ENCODE data around the gene PANK4.
A peak's percentile ranks its signal among the peaks of the same experiment; 100 is the strongest.
"Not testable (repeated sequence)": the region's sequence is repeated elsewhere in the genome, so short reads cannot be mapped to it uniquely, and the experiment has no call there.

Gene PANK4

GRCh38 chr1:2466270-2466665 lies 60.1 kb downstream of the PANK4 start:
- no peak for DNase-seq (ENCODE audit: extremely low read depth, low read depth)
- no peak for TF ChIP-seq CTCF (IDR thresholded peaks at IDR 0.05; ENCODE audit: low read depth, low read length)

- TF ChIP-seq CTCF (IDR thresholded peaks at IDR 0.05; ENCODE audit: low read depth, low read length), result no peak
- no peak for DNase-seq (ENCODE audit: extremely low read depth, low read depth)
Observed at GRCh38 chr1:2465371-2466269, 60.8 kb downstream of the PANK4 start.

GRCh38 chr1:2463396-2463795 lies 63.0 kb downstream of the PANK4 start:
- no peak for DNase-seq (ENCODE audit: extremely low read depth, low read depth)
- TF ChIP-seq CTCF (IDR thresholded peaks at IDR 0.05; ENCODE audit: low read depth, low read length), result no peak

GRCh38 chr1:2462819-2463218 lies 63.6 kb downstream of the PANK4 start:
- no peak for DNase-seq (ENCODE audit: extremely low read depth, low read depth)
- no peak for TF ChIP-seq CTCF (IDR thresholded peaks at IDR 0.05; ENCODE audit: low read depth, low read length)

GRCh38 chr1:2460996-2461751 lies 65.2 kb downstream of the PANK4 start:
- no peak for TF ChIP-seq CTCF (IDR thresholded peaks at IDR 0.05; ENCODE audit: low read depth, low read length)

GRCh38 chr1:2460203-2460602 lies 66.2 kb downstream of the PANK4 start:
- TF ChIP-seq CTCF (IDR thresholded peaks at IDR 0.05; ENCODE audit: low read depth, low read length), result no peak
- DNase-seq (ENCODE audit: extremely low read depth, low read depth), result no peak

More at GRCh38 chr1:2460996-2461751, 65.2 kb downstream of the PANK4 start:
- no peak for DNase-seq (ENCODE audit: extremely low read depth, low read depth)

GRCh38 chr1:2459757-2460156 lies 66.6 kb downstream of the PANK4 start:
- DNase-seq (ENCODE audit: extremely low read depth, low read depth), result no peak
- peak; percentile 1; the same call in 1 of the 2 replicates for TF ChIP-seq CTCF (IDR thresholded peaks at IDR 0.05; ENCODE audit: low read depth, low read length)

- not testable (repeated sequence) for DNase-seq (ENCODE audit: extremely low read depth, low read depth)
Observed at GRCh38 chr1:2459102-2459753, 67.2 kb downstream of the PANK4 start.

Measured in AG09319 (cell line).